ENCODE results near the gene TMPRSS9. TPM values are rescaled to one million over a fixed set of nuclear protein-coding genes. Genes with fewer than 3 reads are reported as not detected.

The TMPRSS9 gene
- total RNA-seq, 1 experiment from 2014 or later, result not detected

DNA sequence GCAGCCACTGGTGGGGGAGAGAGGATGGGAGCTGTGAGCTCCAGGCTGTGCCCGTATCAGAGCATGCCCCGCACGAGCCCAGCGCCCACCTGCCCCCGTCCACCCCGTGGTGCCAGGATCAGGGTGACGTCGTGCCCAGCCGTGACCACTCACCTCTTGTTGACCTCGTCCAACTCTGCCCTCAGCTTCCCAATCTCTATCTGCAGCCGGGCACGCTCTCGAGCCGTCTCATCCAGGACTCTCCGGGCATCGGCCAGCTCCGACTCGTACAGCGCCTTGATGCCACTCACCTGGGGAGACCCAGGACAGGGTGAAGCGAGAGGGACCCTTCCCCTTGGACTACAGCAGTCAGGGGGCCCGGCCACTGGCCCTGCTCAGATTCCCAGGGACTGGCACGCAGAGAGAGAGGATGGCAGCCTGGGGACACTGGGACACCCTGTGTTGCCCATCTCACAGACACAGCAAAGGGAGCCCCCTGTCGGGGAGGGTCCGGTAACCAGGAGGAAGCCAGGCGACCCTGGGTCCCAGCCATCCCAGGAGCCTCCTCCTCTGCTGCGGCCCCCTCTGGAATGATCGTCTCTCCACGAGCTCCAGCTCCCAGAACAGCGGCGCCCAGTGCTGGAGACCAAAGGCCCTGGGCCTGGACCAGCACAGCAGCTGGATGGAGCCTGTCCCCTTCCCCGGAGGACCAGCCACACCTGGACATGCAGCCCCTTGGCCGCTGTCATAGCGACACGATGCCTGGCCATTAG, 84.4 kb downstream of the TMPRSS9 start:
- Mint-ChIP-seq H3K4me3 (ENCODE audit: low read depth, unreplicated experiment) (no peak overlapping the region), H3K4me1 (ENCODE audit: low read depth, unreplicated experiment) (no peaks in the 10 kb centered on the region), H3K9me3 (ENCODE audit: low read depth, unreplicated experiment) (no peaks in the 10 kb centered on the region), H3K27me3 (ENCODE audit: unreplicated experiment) (no peaks in the 10 kb centered on the region), H3K36me3 (ENCODE audit: insufficient read depth, unreplicated experiment) (peaks cover 16% of the 10 kb centered on the region), H3K27ac (ENCODE audit: unreplicated experiment) (no peak overlapping the region)
- BruUV-seq (replicated peaks), result no TSS peak
- intact Hi-C loops (cut with micrococcal nuclease; ENCODE audit: unreplicated experiment), result no loop called here
- CTCF ChIA-PET, result no interaction called here
- DNase-seq, result no peak
- TF ChIP-seq, protein P1, sequence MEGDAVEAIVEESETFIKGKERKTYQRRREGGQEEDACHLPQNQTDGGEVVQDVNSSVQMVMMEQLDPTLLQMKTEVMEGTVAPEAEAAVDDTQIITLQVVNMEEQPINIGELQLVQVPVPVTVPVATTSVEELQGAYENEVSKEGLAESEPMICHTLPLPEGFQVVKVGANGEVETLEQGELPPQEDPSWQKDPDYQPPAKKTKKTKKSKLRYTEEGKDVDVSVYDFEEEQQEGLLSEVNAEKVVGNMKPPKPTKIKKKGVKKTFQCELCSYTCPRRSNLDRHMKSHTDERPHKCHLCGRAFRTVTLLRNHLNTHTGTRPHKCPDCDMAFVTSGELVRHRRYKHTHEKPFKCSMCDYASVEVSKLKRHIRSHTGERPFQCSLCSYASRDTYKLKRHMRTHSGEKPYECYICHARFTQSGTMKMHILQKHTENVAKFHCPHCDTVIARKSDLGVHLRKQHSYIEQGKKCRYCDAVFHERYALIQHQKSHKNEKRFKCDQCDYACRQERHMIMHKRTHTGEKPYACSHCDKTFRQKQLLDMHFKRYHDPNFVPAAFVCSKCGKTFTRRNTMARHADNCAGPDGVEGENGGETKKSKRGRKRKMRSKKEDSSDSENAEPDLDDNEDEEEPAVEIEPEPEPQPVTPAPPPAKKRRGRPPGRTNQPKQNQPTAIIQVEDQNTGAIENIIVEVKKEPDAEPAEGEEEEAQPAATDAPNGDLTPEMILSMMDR (IDR thresholded peaks at IDR 0.05; ENCODE audit: unreplicated experiment), result no peak

DNA sequence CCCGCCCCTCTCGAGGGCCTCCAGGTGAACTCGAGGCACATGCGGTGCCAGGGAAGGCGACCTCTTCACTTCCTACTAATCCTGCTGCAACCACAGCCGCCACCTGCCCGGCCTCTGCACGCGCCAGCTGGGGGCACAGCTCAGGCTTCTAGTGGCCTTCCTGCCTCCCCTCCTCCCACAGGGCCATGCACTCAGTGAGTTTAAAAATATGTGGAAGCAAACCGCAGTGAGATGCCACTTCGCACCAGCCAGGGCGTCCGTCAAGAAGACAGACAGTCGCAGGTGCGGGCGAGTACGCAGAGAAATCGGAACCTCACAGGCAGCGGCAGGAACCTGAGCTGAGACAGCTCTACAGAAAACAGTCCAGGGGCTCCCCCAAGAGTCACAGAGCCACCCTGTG, 86.3 kb downstream of the TMPRSS9 start:
- Mint-ChIP-seq H3K36me3 (ENCODE audit: insufficient read depth, unreplicated experiment) (peaks cover 22% of the 10 kb centered on the region), H3K4me1 (ENCODE audit: low read depth, unreplicated experiment) (no peaks in the 10 kb centered on the region), H3K4me3 (ENCODE audit: low read depth, unreplicated experiment) (no peak overlapping the region), H3K9me3 (ENCODE audit: low read depth, unreplicated experiment) (no peaks in the 10 kb centered on the region), H3K27ac (ENCODE audit: unreplicated experiment) (no peak overlapping the region), H3K27me3 (ENCODE audit: unreplicated experiment) (no peaks in the 10 kb centered on the region)
- intact Hi-C loops (cut with micrococcal nuclease; ENCODE audit: unreplicated experiment), result no loop called here
- DNase-seq, result no peak
- no TSS peak for BruUV-seq (replicated peaks)
- TF ChIP-seq, protein P1 (IDR thresholded peaks at IDR 0.05; ENCODE audit: unreplicated experiment), result no peak
- CTCF ChIA-PET, result no interaction called here

DNA sequence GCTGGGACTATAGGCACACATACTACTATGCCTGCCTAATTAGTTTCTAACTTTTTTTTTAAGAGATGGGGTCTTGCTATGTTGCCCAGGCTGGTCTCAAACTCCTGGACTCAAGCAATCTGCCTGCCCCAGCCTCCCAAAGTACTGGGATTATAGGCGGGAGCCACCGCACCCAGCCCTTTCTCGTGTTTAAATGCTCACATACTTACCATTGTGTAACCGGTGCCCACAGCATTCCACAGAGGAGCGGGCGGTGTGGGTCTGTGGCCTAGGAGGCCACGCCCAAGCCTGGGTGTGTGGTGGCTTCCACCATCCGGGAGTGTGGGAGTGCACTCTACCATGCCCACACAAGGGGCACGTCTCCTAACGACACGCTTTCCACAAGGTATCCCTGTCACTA, 89.0 kb downstream of the TMPRSS9 start:
- DNase-seq, result no peak
- H3K27me3 Mint-ChIP-seq (ENCODE audit: unreplicated experiment), result no peaks in the 10 kb centered on the region
- H3K36me3 Mint-ChIP-seq (ENCODE audit: insufficient read depth, unreplicated experiment), result peaks cover 16% of the 10 kb centered on the region
- H3K27ac Mint-ChIP-seq (ENCODE audit: unreplicated experiment), result no peak overlapping the region
- no peaks in the 10 kb centered on the region for H3K9me3 Mint-ChIP-seq (ENCODE audit: low read depth, unreplicated experiment)
- H3K4me1 Mint-ChIP-seq (ENCODE audit: low read depth, unreplicated experiment), result no peaks in the 10 kb centered on the region
- intact Hi-C loops (cut with micrococcal nuclease; ENCODE audit: unreplicated experiment), result no loop called here
- BruUV-seq (replicated peaks), result no TSS peak
- TF ChIP-seq, protein P1 (IDR thresholded peaks at IDR 0.05; ENCODE audit: unreplicated experiment), result no peak
- no peak overlapping the region for H3K4me3 Mint-ChIP-seq (ENCODE audit: low read depth, unreplicated experiment)
- CTCF ChIA-PET, result no interaction called here

DNA sequence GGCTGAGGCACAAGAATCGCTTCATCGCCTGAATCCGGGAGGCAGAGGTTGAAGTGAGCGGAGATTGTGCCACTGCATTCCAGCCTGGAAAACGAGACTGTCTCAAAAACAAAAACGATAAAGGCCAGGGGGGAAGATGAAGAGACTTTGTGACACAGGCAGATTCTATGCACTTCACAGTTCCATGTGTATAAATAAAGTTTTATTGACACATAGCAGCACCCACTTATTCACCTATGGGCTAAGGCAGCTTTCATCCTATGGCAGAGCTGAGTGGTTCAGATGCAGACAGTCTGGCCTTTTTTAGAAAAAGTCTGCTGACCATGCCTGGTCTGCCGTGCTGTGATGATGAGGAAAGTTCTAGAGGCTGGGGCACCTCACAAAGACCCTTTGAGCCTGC, 91.1 kb downstream of the TMPRSS9 start:
- no peak overlapping the region for H3K4me3 Mint-ChIP-seq (ENCODE audit: low read depth, unreplicated experiment)
- no peak for DNase-seq
- TF ChIP-seq, protein P1 (IDR thresholded peaks at IDR 0.05; ENCODE audit: unreplicated experiment), result no peak
- H3K9me3 Mint-ChIP-seq (ENCODE audit: low read depth, unreplicated experiment), result no peaks in the 10 kb centered on the region
- no peaks in the 10 kb centered on the region for H3K4me1 Mint-ChIP-seq (ENCODE audit: low read depth, unreplicated experiment)
- CTCF ChIA-PET, result no interaction called here
- no peak overlapping the region for H3K27ac Mint-ChIP-seq (ENCODE audit: unreplicated experiment)
- H3K27me3 Mint-ChIP-seq (ENCODE audit: unreplicated experiment), result no peaks in the 10 kb centered on the region
- H3K36me3 Mint-ChIP-seq (ENCODE audit: insufficient read depth, unreplicated experiment), result peaks cover 24% of the 10 kb centered on the region
- intact Hi-C loops (cut with micrococcal nuclease; ENCODE audit: unreplicated experiment), result no loop called here
- no TSS peak for BruUV-seq (replicated peaks)
